ENCODE results near the gene DRICH1. TPM values are rescaled to one million over a fixed set of nuclear protein-coding genes. Genes with fewer than 3 reads are reported as not detected.

The DRICH1 gene
- total and polyA plus RNA-seq, 2 of the 13 experiments (the other 11 are each of a cell fraction or from before 2014, with no cell fraction given) = 0.22 to 0.66 TPM

GRCh38 chr22:23608583-23608982 is 23.5 kb downstream of the DRICH1 start (continued):
- no peak for TF ChIP-seq NFAT5 (CRISPR knock-in tag; IDR thresholded peaks at IDR 0.05)
- TF ChIP-seq NR3C1 (CRISPR knock-in tag; IDR thresholded peaks at IDR 0.05) = no peak
- no peak for TF ChIP-seq IRF2 (CRISPR knock-in tag; IDR thresholded peaks at IDR 0.05)
- no peak for TF ChIP-seq ZNF232 (CRISPR knock-in tag; IDR thresholded peaks at IDR 0.05; ENCODE audit: borderline replicate concordance)
- TF ChIP-seq, protein P1, sequence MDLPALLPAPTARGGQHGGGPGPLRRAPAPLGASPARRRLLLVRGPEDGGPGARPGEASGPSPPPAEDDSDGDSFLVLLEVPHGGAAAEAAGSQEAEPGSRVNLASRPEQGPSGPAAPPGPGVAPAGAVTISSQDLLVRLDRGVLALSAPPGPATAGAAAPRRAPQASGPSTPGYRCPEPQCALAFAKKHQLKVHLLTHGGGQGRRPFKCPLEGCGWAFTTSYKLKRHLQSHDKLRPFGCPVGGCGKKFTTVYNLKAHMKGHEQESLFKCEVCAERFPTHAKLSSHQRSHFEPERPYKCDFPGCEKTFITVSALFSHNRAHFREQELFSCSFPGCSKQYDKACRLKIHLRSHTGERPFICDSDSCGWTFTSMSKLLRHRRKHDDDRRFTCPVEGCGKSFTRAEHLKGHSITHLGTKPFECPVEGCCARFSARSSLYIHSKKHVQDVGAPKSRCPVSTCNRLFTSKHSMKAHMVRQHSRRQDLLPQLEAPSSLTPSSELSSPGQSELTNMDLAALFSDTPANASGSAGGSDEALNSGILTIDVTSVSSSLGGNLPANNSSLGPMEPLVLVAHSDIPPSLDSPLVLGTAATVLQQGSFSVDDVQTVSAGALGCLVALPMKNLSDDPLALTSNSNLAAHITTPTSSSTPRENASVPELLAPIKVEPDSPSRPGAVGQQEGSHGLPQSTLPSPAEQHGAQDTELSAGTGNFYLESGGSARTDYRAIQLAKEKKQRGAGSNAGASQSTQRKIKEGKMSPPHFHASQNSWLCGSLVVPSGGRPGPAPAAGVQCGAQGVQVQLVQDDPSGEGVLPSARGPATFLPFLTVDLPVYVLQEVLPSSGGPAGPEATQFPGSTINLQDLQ (CRISPR knock-in tag; IDR thresholded peaks at IDR 0.05) = no peak
- no peak for TF ChIP-seq SP1 (IDR thresholded peaks at IDR 0.05)
- no peak for TF ChIP-seq SP1 (CRISPR knock-in tag; IDR thresholded peaks at IDR 0.05)
- no peak for TF ChIP-seq ZNF546 (CRISPR knock-in tag; conservative IDR thresholded peaks at IDR 0.05)
- no peak for TF ChIP-seq NR0B2 (CRISPR knock-in tag; IDR thresholded peaks at IDR 0.05)
- no peak for TF ChIP-seq CC2D1A (CRISPR knock-in tag; IDR thresholded peaks at IDR 0.05)
- peak; percentile 67 for TF ChIP-seq ATF7 (IDR thresholded peaks at IDR 0.05)
- no peak for TF ChIP-seq ATF7 (CRISPR knock-in tag; IDR thresholded peaks at IDR 0.05)
- no peak for TF ChIP-seq FOXA3 (CRISPR knock-in tag; IDR thresholded peaks at IDR 0.05)
- TF ChIP-seq NFE2L2 (IDR thresholded peaks at IDR 0.05; ENCODE audit: low read length) = no peak
- TF ChIP-seq RFXANK (CRISPR knock-in tag; IDR thresholded peaks at IDR 0.05) = no peak
- 0 out of 2 replicates have a peak, but pooled peaks have one; percentile 31 for TF ChIP-seq ZNF709 (CRISPR knock-in tag; IDR thresholded peaks at IDR 0.05)
- TF ChIP-seq ZNF547 (CRISPR knock-in tag; IDR thresholded peaks at IDR 0.05) = 0 out of 2 replicates have a peak, but pooled peaks have one; percentile 54
- no peak for TF ChIP-seq ZNF720 (CRISPR knock-in tag; IDR thresholded peaks at IDR 0.05)
- TF ChIP-seq STAG1 (CRISPR knock-in tag; IDR thresholded peaks at IDR 0.05) = no peak
- TF ChIP-seq ISX (CRISPR knock-in tag; conservative IDR thresholded peaks at IDR 0.05) = no peak
- TF ChIP-seq SMARCE1 (IDR thresholded peaks at IDR 0.05; ENCODE audit: borderline replicate concordance) = no peak
- TF ChIP-seq SRSF1 (optimal IDR thresholded peaks at IDR 0.05; ENCODE audit: low read depth, low read length) = no peak
- TF ChIP-seq TBP (CRISPR knock-in tag; IDR thresholded peaks at IDR 0.05) = no peak
